ENCODE measurements around the gene C1QL1. TPM values are rescaled to one million over a fixed set of nuclear protein-coding genes. Genes with fewer than 3 reads are reported as not detected.

C1QL1 gene
- total RNA-seq, 2 experiments from 2014 or later, result not detected

GRCh38 chr17:44983563-44983962 lies 15.5 kb upstream of the C1QL1 start:
- Mint-ChIP-seq H3K27ac (no peak overlapping the region), H3K4me1 (ENCODE audit: low read depth) (peaks cover 10% of the 10 kb centered on the region), H3K36me3 (ENCODE audit: low read depth) (no peaks in the 10 kb centered on the region), H3K27me3 (peaks cover 30% of the 10 kb centered on the region), H3K4me3 (no peak overlapping the region), H3K9me3 (peaks cover 1% of the 10 kb centered on the region)
- ChIA-PET CTCF (interaction anchor here (1.1 kb wide), 1 partner anchor 38 kb away, joined by 4 read pairs; no protein-coding TSS in a partner anchor), POLR2A (no interaction called here)
- no peak for ATAC-seq
- intact Hi-C loops (cut with micrococcal nuclease), result no loop called here
- TF ChIP-seq, protein P1, sequence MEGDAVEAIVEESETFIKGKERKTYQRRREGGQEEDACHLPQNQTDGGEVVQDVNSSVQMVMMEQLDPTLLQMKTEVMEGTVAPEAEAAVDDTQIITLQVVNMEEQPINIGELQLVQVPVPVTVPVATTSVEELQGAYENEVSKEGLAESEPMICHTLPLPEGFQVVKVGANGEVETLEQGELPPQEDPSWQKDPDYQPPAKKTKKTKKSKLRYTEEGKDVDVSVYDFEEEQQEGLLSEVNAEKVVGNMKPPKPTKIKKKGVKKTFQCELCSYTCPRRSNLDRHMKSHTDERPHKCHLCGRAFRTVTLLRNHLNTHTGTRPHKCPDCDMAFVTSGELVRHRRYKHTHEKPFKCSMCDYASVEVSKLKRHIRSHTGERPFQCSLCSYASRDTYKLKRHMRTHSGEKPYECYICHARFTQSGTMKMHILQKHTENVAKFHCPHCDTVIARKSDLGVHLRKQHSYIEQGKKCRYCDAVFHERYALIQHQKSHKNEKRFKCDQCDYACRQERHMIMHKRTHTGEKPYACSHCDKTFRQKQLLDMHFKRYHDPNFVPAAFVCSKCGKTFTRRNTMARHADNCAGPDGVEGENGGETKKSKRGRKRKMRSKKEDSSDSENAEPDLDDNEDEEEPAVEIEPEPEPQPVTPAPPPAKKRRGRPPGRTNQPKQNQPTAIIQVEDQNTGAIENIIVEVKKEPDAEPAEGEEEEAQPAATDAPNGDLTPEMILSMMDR (IDR thresholded peaks at IDR 0.05), result no peak
- DNase-seq, result no peak

GRCh38 chr17:44982113-44982702 lies 14.1 kb upstream of the C1QL1 start:
- no peak for ATAC-seq

DNA sequence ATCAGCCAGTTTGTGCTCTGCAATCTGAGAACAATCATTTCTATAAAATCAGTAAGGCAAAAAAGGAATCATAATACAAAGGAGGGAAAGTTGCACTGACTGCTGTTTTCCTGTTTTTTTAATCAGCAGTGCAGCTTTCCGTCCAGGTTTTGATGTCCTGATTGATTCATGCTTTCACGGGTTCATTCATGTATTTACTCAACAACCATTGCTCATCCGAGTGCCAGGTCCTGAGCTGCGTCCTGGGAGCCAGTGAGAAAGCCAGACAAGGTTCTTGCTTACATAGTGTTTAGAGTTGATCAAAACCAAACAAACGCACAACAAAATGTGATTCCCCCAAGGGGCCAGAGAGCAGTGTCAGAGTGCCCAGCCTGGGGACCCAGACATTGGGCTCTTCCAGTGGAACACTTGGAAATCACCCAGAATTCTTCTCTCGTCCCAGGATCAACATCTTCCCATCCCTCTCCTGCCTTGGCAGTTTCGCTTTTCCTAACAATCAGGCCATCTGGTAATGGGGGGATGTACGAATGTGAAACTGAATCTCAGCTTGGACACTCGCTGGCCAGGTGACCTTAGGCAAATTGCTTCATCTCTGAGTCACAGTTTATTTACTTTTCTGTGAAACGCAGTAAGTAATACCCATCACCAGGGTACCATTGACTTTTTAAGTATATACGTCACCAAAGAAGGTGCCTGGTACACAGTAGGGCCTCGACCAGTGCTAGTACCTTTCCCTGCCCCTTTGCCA lies 13.3 kb upstream of the C1QL1 start:
- ChIA-PET POLR2A (interaction anchor here (0.7 to 1.7 kb wide), 2 partner anchors 17 to 43 kb away, joined by 3 read pairs; no protein-coding TSS in a partner anchor), CTCF (interaction anchor here (1.0 kb wide), 1 partner anchor 41 kb away, joined by 4 read pairs; no protein-coding TSS in a partner anchor)
- no peaks in the 10 kb centered on the region for H3K36me3 Mint-ChIP-seq (ENCODE audit: low read depth)
- DNase-seq (no peak), ATAC-seq (no peak)
- H3K4me1 Mint-ChIP-seq (ENCODE audit: low read depth), result no peaks in the 10 kb centered on the region
- H3K4me3 Mint-ChIP-seq, result no peak overlapping the region
- intact Hi-C loops (cut with micrococcal nuclease), result no loop called here
- TF ChIP-seq, protein P1 (IDR thresholded peaks at IDR 0.05), result no peak
- peaks cover 1% of the 10 kb centered on the region for H3K9me3 Mint-ChIP-seq
- peaks cover 16% of the 10 kb centered on the region for H3K27me3 Mint-ChIP-seq
- no peak overlapping the region for H3K27ac Mint-ChIP-seq

More at GRCh38 chr17:44982113-44982702, 14.1 kb upstream of the C1QL1 start:
- no peaks in the 10 kb centered on the region for H3K36me3 Mint-ChIP-seq (ENCODE audit: low read depth)
- no peak overlapping the region for H3K27ac Mint-ChIP-seq
- no peak overlapping the region for H3K4me3 Mint-ChIP-seq
- intact Hi-C loops (cut with micrococcal nuclease), result no loop called here
- H3K4me1 Mint-ChIP-seq (ENCODE audit: low read depth), result peaks cover 1% of the 10 kb centered on the region
- POLR2A ChIA-PET, result interaction anchor here (0.5 to 1.7 kb wide), 2 partner anchors 18 to 649 kb away, joined by 3 read pairs; no protein-coding TSS in a partner anchor
- TF ChIP-seq, protein P1 (IDR thresholded peaks at IDR 0.05), result no peak
- no peak for DNase-seq
- peaks cover 1% of the 10 kb centered on the region for H3K9me3 Mint-ChIP-seq
- peaks cover 20% of the 10 kb centered on the region for H3K27me3 Mint-ChIP-seq
- CTCF ChIA-PET, result interaction anchor here (1.1 kb wide), 1 partner anchor 40 kb away, joined by 4 read pairs; no protein-coding TSS in a partner anchor

GRCh38 chr17:44979426-44979995 lies 11.4 kb upstream of the C1QL1 start:
- DNase-seq (no peak), ATAC-seq (no peak)
- CTCF ChIA-PET, result interaction anchor here (0.9 kb wide), 1 partner anchor 70 kb away, joined by 3 read pairs; no protein-coding TSS in a partner anchor
- Mint-ChIP-seq H3K36me3 (ENCODE audit: low read depth) (no peaks in the 10 kb centered on the region), H3K27ac (no peak overlapping the region), H3K4me3 (no peak overlapping the region), H3K4me1 (ENCODE audit: low read depth) (no peaks in the 10 kb centered on the region), H3K27me3 (peaks cover 11% of the 10 kb centered on the region), H3K9me3 (no peaks in the 10 kb centered on the region)
- POLR2A ChIA-PET, result no interaction called here
- TF ChIP-seq, protein P1 (IDR thresholded peaks at IDR 0.05), result no peak
- intact Hi-C loops (cut with micrococcal nuclease), result no loop called here
